HG02571 (cell line): ENCODE measurements around the gene ITM2A.

Experiments used
- ATAC-seq: cut with Tn5 transposase; IDR thresholded peaks from one replicate; pipeline ENCODE4 v1.9.1; 2021; ENCODE audit warnings: mild to moderate bottlenecking, moderate library complexity; ENCODE audit not compliant: unreplicated experiment

The ITM2A gene

GRCh38 chrX:79366873-79367749 is at the start of gene ITM2A:
ITM2A (minus strand) TSS chrX:79367334; CDS start chrX:79367215, 119 bp downstream.
- ATAC-seq: peak; percentile 58

GRCh38 chrX:79415056-79415455 is 47.9 kb upstream of the ITM2A start:
- no peak for ATAC-seq

- ATAC-seq: no peak
These were observed 46.8 kb upstream of the ITM2A start for GRCh38 chrX:79413963-79414362.

GRCh38 chrX:79412972-79413371 is 45.8 kb upstream of the ITM2A start:
- ATAC-seq: no peak

- no peak for ATAC-seq
These were observed 45.0 kb upstream of the ITM2A start for GRCh38 chrX:79412166-79412565.

- no peak for ATAC-seq
These were observed 42.5 kb upstream of the ITM2A start for GRCh38 chrX:79409657-79410056.

GRCh38 chrX:79408623-79409322 is 41.6 kb upstream of the ITM2A start:
- no peak for ATAC-seq

GRCh38 chrX:79400623-79401022 is 33.5 kb upstream of the ITM2A start:
- no peak for ATAC-seq

- no peak for ATAC-seq
These were observed 8.2 kb upstream of the ITM2A start for GRCh38 chrX:79375340-79375739.

- no peak for ATAC-seq
These were observed 4.5 kb upstream of the ITM2A start for GRCh38 chrX:79371640-79372039.

GRCh38 chrX:79371101-79371500 is 4.0 kb upstream of the ITM2A start:
- ATAC-seq: no peak

GRCh38 chrX:79369871-79370270 is 2.7 kb upstream of the ITM2A start:
- no peak for ATAC-seq

GRCh38 chrX:79368441-79368840 is 1.3 kb upstream of the ITM2A start:
- ATAC-seq: no peak

- no peak for ATAC-seq
These were observed 773 bp upstream of the ITM2A start for GRCh38 chrX:79367907-79368306.

GRCh38 chrX:79366556-79366872 is 620 bp downstream of the ITM2A start:
- ATAC-seq: no peak

- ATAC-seq: no peak
These were observed 1.5 kb downstream of the ITM2A start for GRCh38 chrX:79365591-79365990.

GRCh38 chrX:79364306-79364705 is 2.8 kb downstream of the ITM2A start:
- ATAC-seq: no peak

- no peak for ATAC-seq
These were observed 5.8 kb downstream of the ITM2A start for GRCh38 chrX:79361192-79361870.

GRCh38 chrX:79336869-79337815 is 30.0 kb downstream of the ITM2A start:
- no peak for ATAC-seq

GRCh38 chrX:79330022-79330421 is 37.1 kb downstream of the ITM2A start:
- no peak for ATAC-seq
